Measurements from ENCODE around the gene UMAD1.
"Not testable (repeated sequence)": the region's sequence is repeated elsewhere in the genome, so short reads cannot be mapped to it uniquely, and the experiment has no call there.

UMAD1 gene

DNA sequence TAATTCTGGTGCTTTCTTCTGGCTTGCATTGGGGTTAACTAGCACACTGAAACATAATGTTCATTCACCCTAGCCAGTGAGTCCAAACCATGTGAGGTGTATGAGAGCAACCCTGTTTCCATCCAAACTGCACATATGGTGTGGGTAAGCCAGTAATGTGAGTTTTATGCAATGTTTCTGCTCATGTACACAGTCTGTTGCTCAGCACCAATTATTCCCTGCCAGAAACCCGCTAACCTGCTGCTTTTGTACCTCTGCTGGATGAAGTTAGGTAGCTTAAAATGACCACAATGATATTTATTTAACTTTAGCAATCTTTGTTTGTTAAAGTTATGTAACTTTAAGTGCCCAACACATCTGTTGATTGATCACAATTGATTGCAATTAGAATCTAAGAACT lies 171.6 kb downstream of the UMAD1 start:
- H3K27ac ChIP-seq, result no peak overlapping the region
- TF ChIP-seq ZFX (IDR thresholded peaks at IDR 0.05; ENCODE audit: borderline replicate concordance), result no peak
- TF ChIP-seq, protein P1, sequence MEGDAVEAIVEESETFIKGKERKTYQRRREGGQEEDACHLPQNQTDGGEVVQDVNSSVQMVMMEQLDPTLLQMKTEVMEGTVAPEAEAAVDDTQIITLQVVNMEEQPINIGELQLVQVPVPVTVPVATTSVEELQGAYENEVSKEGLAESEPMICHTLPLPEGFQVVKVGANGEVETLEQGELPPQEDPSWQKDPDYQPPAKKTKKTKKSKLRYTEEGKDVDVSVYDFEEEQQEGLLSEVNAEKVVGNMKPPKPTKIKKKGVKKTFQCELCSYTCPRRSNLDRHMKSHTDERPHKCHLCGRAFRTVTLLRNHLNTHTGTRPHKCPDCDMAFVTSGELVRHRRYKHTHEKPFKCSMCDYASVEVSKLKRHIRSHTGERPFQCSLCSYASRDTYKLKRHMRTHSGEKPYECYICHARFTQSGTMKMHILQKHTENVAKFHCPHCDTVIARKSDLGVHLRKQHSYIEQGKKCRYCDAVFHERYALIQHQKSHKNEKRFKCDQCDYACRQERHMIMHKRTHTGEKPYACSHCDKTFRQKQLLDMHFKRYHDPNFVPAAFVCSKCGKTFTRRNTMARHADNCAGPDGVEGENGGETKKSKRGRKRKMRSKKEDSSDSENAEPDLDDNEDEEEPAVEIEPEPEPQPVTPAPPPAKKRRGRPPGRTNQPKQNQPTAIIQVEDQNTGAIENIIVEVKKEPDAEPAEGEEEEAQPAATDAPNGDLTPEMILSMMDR (IDR thresholded peaks at IDR 0.05), result no peak

DNA sequence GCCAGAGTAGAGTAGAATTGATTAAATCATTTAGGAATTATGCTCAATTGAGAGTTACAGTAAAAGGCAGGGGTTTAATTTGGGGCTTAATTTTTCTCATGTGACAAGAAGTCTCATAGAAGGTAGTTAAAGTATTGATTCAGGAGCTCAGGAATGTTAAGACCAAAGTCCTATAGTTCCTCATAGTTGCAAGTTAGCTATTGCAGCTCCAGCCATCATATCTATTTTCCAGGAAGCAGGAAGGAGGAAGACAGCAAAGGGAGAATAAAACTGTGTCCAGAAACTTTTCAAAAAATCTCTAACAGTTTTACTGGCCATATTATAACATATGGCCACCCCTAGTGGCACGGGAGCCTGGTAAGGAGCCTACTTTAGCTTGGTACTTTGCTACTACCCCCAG lies 174.8 kb downstream of the UMAD1 start:
- H3K27ac ChIP-seq, result no peak overlapping the region
- no peak for TF ChIP-seq ZFX (IDR thresholded peaks at IDR 0.05; ENCODE audit: borderline replicate concordance)
- TF ChIP-seq, protein P1 (IDR thresholded peaks at IDR 0.05), result no peak

DNA sequence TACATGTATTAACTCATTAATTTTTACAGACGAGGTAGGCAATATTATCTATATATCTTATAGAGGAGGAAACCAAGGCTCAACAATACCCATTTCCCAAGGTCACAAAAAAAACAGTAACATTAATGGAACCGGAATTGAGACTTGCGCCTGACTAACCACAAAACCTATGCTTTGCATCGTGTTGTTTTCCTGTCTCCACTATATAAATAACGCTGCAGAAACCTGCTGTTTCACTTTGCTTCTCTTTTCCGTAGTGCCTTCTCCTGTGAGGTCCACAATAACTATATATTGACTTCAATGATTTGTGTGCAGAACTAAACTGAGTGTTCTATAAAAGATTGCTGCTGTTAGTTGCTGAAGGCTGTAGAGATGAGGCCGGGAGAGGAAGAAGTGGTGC lies 175.5 kb downstream of the UMAD1 start:
- TF ChIP-seq, protein P1 (IDR thresholded peaks at IDR 0.05), result no peak
- no peak for TF ChIP-seq ZFX (IDR thresholded peaks at IDR 0.05; ENCODE audit: borderline replicate concordance)
- H3K27ac ChIP-seq, result no peak overlapping the region

DNA sequence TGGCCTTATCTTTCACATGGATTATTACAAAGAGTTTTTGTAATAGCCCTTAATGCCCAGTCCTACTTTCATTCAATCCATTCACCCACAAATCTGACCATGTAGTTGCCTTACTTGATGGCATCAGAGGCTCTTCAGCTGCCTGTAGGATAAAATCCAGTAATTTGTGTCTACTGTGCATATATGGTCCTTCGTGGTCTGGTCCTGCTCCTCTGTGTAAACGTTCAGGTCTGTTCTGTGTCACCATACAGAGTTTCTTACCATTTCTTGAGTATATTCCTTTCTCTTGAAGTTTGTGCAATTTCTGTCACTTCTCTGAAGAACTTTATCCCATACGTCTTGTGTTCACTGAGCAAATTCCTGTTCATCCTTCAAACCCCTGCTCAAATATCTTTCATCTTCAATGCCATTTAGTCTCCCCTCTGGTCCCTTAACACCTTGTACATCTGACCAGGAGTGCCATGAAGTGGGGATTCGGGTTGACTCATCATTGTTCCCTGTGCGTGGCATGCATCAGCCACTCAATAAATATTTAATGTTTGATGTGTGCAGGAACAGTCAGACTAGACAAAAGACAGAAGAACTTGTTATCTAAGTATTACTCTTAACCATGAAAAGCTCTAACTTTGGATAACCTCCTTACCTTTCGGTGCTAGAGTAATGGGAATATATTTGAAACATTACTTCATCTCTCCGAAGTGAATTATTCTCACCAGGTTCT lies 176.4 kb downstream of the UMAD1 start:
- no peak overlapping the region for H3K27ac ChIP-seq
- TF ChIP-seq, protein P1 (IDR thresholded peaks at IDR 0.05), result no peak
- no peak for TF ChIP-seq ZFX (IDR thresholded peaks at IDR 0.05; ENCODE audit: borderline replicate concordance)

DNA sequence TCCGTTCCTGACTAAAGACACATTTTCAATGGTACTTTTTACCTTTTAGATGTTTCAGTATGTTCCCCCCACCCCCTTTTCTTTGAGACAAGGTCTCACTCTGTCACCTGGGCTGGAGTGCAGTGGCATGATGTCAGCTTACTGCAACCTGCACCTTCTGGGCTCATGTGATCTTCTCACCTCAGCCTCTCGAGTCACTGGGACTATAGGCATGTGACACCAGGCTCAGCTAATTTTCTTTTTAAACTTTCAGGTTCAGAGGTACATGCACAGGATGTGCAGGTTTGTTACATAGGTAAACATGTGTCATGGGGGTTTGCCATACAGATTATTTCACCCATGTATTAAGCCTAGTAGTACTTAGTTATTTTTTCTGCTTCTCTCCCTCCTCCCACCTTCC lies 177.2 kb downstream of the UMAD1 start:
- no peak overlapping the region for H3K27ac ChIP-seq
- TF ChIP-seq, protein P1 (IDR thresholded peaks at IDR 0.05), result no peak
- no peak for TF ChIP-seq ZFX (IDR thresholded peaks at IDR 0.05; ENCODE audit: borderline replicate concordance)

DNA sequence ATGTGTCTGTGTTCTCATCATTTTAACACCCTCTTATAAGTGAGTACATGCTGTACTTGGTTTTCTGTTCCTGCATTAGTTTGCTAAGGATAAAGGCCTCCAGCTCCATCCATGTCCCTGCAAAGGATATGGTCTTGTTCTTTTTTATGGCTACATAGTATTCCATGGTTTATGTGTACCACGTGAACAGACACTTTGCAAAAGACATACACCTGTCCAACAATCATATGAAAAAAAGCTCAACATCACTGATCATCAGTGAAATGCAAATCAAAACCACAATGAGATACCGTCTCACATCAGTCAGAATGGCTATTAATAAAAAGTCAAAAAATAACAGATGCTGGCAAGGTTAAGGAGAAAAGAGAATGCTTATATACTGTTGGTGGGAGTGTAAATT lies 177.6 kb downstream of the UMAD1 start:
- H3K27ac ChIP-seq, result not testable (repeated sequence)

DNA sequence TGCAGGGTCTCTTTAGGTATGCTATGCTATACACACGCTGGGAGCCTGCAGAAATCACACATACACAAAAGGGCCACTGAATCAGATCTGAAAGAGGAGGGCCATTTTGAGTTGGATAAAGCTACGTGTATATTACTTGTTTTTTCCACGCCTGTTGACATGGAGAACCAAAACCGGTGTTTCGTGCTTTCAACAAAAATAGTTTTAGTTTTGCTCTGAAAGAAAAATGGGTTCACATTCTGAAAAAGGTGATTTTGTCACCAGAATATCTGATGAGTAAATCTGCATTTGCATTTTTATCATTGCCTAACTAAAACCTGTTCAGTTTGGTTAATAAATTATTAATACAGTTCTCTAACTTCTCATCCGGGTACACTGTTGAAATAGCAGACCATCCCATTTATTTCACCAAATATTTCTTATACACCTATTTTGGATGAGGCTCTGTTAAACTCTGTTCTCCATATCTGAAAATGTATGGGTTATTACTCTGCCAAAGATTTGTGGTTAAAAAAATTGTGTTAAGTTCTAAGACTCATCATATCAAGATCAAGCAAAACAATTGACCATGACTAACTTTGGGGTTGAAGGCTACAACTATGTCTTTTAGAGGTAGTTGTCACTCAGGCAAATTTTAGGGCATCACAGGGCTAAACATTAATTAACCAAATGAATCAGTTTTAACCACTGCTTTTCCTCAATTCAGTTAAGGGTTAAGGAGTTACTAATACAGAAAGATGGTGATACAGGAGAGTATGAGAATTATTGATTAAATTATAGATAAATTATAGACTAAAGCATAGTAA lies 179.1 kb downstream of the UMAD1 start:
- no peak overlapping the region for H3K27ac ChIP-seq
- no peak for TF ChIP-seq ZFX (IDR thresholded peaks at IDR 0.05; ENCODE audit: borderline replicate concordance)
- TF ChIP-seq, protein P1 (IDR thresholded peaks at IDR 0.05), result no peak

All from 22Rv1 (cell line).